ENCODE data around the gene RARB.

Gene RARB

GRCh38 chr3:25594007-25594502, 166.0 kb downstream of the RARB start:
- H3K4me3 ChIP-seq (replicated peaks; ENCODE audit: insufficient read depth, low read length): no peak overlapping the region
- no peak overlapping the region for H3K27ac ChIP-seq (replicated peaks)
- TF ChIP-seq POLR2AphosphoS5 (IDR thresholded peaks at IDR 0.05; ENCODE audit: low read depth): no peak
- peak; percentile 33 for TF ChIP-seq CTCF (IDR thresholded peaks at IDR 0.05; ENCODE audit: insufficient read depth, low read length)
- peak in 1 of 2 experiments; percentile 35 for DNase-seq (ENCODE audit: low read depth in 1 of 2, low spot score in 1 of 2)
- no peaks in the 10 kb centered on the region for H3K27me3 ChIP-seq (ENCODE audit: insufficient read depth, poor library complexity, severe bottlenecking)

DNA sequence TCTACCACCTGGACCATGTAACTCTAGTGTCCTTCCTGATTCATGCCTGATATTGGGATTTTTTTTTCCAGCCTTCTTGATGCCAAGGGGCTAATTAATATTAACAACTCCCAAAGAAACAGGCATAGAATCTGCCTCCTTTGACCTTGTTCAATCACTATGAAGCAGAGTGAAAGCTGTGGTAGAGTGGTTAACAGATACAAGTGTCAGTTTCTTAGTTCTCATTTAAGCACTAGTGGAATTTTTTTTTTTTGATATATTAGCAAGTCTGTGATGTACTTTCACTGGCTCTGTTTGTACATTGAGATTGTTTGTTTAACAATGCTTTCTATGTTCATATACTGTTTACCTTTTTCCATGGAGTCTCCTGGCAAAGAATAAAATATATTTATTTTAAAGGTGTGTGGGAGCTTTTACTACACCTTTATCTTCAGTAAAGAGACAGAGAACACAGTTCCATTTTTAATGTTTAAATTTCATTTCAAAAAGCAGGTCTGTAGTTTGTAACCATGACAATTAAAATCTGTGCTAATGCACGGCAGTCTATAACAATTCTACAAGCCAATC, 169.6 kb downstream of the RARB start:
- TF ChIP-seq GABPA (IDR thresholded peaks at IDR 0.05; ENCODE audit: low read depth) (no peak), REST (IDR thresholded peaks at IDR 0.05; ENCODE audit: insufficient replicate concordance, low read depth) (no peak), CTCF (IDR thresholded peaks at IDR 0.05; ENCODE audit: insufficient read depth, low read length) (no peak), SPI1 (IDR thresholded peaks at IDR 0.05; ENCODE audit: borderline replicate concordance, low read depth) (no peak), POLR2AphosphoS5 (IDR thresholded peaks at IDR 0.05; ENCODE audit: low read depth) (no peak)
- Histone ChIP-seq H3K27me3 (ENCODE audit: insufficient read depth, poor library complexity, severe bottlenecking) (no peaks in the 10 kb centered on the region), H3K4me3 (replicated peaks; ENCODE audit: insufficient read depth, low read length) (no peak overlapping the region), H3K27ac (replicated peaks) (no peak overlapping the region)
- DNase-seq (ENCODE audit: low read depth in 1 of 2, low spot score in 1 of 2): no peak

DNA sequence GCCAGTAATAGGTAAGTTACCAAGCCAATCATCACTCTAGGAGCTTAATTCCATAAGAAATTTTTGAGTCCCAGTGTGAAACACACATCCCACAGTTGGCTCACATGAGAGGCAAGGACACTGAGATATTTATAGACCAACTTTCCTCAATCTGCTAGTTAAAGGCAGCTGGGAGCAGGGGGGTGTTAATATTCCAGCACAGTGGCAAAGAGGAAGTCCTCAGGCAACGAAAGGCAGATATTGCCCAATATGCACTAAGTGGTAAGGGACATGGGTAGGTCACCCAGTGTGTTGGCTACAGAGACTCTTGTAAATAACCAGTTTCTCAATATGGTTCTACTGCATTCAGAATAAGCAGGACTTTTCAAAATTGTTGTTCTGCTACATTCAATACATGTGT, 175.6 kb downstream of the RARB start:
- peak; percentile 85 to 89 for DNase-seq (ENCODE audit: low read depth in 1 of 2, low spot score in 1 of 2)
- H3K27ac ChIP-seq (replicated peaks): peak overlapping the region; percentile 72
- TF ChIP-seq SPI1 (IDR thresholded peaks at IDR 0.05; ENCODE audit: borderline replicate concordance, low read depth) (peak; percentile 94), POLR2AphosphoS5 (IDR thresholded peaks at IDR 0.05; ENCODE audit: low read depth) (0 out of 2 replicates have a peak, but pooled peaks have one; percentile 48), GABPA (IDR thresholded peaks at IDR 0.05; ENCODE audit: low read depth) (no peak)
- H3K4me3 ChIP-seq (replicated peaks; ENCODE audit: insufficient read depth, low read length): no peak overlapping the region
- no peaks in the 10 kb centered on the region for H3K27me3 ChIP-seq (ENCODE audit: insufficient read depth, poor library complexity, severe bottlenecking)

DNA sequence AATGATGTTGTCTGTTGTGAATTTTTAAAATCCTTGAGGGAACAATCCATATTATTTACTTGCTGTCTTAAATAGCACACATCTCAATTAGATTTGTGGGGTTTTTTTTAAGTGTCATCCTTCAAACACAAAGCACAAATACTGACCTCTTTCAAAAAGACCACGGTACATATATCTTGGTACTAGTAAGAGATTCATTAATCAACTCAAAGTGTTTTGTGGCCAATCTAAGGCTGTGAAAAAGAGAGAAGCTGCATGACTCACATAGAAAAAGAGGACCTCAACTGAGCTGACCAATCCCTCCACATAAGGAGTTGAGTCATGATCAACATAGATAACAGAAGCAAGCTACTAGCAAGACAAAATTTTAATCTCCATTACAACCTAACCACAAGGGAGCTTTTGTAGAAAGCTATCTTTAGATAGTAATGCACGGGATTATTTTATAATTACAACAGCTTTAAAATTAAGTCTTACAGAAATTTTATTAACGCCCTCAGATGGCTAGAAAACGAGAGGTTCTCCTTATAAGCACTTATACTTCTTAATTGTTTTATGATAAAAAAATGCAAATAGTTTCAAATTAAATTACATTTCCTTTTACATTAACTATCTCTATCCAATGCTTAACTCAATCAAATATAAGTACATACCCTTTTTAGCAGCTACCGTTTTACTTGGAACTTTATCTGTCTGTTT, 176.2 kb downstream of the RARB start:
- Histone ChIP-seq H3K27ac (replicated peaks) (peak overlapping the region; percentile 72), H3K27me3 (ENCODE audit: insufficient read depth, poor library complexity, severe bottlenecking) (no peaks in the 10 kb centered on the region), H3K4me3 (replicated peaks; ENCODE audit: insufficient read depth, low read length) (no peak overlapping the region)
- TF ChIP-seq GABPA (IDR thresholded peaks at IDR 0.05; ENCODE audit: low read depth) (no peak), SPI1 (IDR thresholded peaks at IDR 0.05; ENCODE audit: borderline replicate concordance, low read depth) (peak; percentile 45; the same call in 1 of the 2 replicates)
- DNase-seq (ENCODE audit: low read depth in 1 of 2, low spot score in 1 of 2): peak; percentile 70 to 72

DNA sequence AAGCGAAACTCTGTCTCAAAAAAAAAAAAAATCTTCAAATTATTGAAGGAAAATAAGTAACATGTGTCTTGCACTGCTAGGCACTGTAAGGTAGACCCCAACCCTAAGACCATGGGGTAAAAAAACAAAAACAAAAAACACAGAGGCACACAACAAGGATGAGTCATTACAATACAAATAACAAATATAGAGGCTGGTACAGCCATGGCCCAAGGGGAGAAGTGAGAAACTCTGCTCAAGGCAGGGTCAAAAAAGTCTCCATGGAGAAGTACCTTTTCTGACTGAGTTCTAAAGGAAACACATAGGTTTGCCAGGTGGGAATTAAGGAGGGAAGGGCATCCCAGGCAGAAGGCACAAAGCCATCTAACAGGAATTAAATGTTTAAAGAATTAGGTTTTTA, 182.1 kb downstream of the RARB start:
- no peak for TF ChIP-seq CTCF (IDR thresholded peaks at IDR 0.05; ENCODE audit: insufficient read depth, low read length)
- no peak for TF ChIP-seq SPI1 (IDR thresholded peaks at IDR 0.05; ENCODE audit: borderline replicate concordance, low read depth)
- TF ChIP-seq REST (IDR thresholded peaks at IDR 0.05; ENCODE audit: insufficient replicate concordance, low read depth): no peak
- no peak for TF ChIP-seq GABPA (IDR thresholded peaks at IDR 0.05; ENCODE audit: low read depth)
- no peak for TF ChIP-seq POLR2AphosphoS5 (IDR thresholded peaks at IDR 0.05; ENCODE audit: low read depth)
- no peak overlapping the region for H3K4me3 ChIP-seq (replicated peaks; ENCODE audit: insufficient read depth, low read length)
- no peak for DNase-seq (ENCODE audit: low read depth in 1 of 2, low spot score in 1 of 2)
- no peak overlapping the region for H3K27ac ChIP-seq (replicated peaks)
- no peaks in the 10 kb centered on the region for H3K27me3 ChIP-seq (ENCODE audit: insufficient read depth, poor library complexity, severe bottlenecking)
